ENCODE data around the gene DGKD. TPM values are rescaled to one million over a fixed set of nuclear protein-coding genes. Genes with fewer than 3 reads are reported as not detected.

DGKD gene
- total RNA-seq, 1 donor from 2014 or later: 15.3 TPM

DNA sequence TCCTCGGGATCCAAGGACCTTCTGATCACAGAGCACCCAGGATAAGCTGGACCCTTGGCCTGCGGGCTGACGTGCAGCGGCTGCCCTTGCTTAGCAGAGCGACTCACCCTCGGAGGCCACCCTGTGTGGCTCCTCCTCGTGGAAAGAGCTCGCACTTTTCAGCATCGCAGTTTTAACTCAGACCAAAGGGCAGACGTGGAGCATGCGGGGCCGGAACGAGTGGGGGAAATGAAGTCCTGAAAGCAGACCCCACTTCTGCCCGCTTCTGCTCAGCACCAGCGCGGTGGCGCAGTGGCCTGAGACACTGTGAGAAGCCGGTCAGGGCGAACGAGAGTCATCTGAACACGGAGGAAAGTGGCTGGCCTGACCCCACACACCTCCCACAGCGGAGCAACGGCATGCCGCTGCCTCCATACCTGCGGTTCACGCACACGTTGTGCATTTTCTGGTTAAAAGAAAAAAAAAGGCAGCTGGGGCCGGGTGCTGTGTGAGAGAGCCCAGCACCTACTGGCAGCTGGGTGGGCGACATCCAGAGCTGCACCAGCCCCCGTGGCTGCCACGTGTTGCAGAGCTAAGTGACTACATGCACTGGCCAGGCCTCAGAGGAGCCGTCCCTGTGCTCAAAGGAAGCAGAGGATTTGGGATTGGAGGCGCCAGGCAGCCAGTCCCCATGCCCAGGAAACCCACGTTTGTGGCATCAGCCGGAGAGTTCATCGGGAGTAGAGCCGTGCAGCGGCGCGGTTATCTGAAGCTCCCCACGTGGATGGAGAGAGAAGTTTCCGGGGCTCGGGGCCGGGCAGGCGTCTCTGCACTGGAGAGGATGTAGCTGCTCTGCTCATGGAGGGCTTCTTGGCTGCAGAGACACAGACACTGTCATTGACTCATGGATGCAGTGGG is 122.6 kb downstream of the DGKD start:
- TF ChIP-seq, protein P1, sequence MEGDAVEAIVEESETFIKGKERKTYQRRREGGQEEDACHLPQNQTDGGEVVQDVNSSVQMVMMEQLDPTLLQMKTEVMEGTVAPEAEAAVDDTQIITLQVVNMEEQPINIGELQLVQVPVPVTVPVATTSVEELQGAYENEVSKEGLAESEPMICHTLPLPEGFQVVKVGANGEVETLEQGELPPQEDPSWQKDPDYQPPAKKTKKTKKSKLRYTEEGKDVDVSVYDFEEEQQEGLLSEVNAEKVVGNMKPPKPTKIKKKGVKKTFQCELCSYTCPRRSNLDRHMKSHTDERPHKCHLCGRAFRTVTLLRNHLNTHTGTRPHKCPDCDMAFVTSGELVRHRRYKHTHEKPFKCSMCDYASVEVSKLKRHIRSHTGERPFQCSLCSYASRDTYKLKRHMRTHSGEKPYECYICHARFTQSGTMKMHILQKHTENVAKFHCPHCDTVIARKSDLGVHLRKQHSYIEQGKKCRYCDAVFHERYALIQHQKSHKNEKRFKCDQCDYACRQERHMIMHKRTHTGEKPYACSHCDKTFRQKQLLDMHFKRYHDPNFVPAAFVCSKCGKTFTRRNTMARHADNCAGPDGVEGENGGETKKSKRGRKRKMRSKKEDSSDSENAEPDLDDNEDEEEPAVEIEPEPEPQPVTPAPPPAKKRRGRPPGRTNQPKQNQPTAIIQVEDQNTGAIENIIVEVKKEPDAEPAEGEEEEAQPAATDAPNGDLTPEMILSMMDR (IDR thresholded peaks at IDR 0.05; ENCODE audit: unreplicated experiment): no peak
- no peaks in the 10 kb centered on the region for H3K27me3 Mint-ChIP-seq (ENCODE audit: unreplicated experiment)
- no peaks in the 10 kb centered on the region for H3K4me1 Mint-ChIP-seq (ENCODE audit: unreplicated experiment)
- H3K9me3 Mint-ChIP-seq (ENCODE audit: unreplicated experiment): no peaks in the 10 kb centered on the region
- peaks cover 15% of the 10 kb centered on the region for H3K36me3 Mint-ChIP-seq (ENCODE audit: low read depth, unreplicated experiment)
- no peak overlapping the region for H3K4me3 Mint-ChIP-seq (ENCODE audit: unreplicated experiment)
- no peak for DNase-seq (ENCODE audit: low spot score)
- H3K27ac Mint-ChIP-seq (ENCODE audit: unreplicated experiment): no peak overlapping the region

DNA sequence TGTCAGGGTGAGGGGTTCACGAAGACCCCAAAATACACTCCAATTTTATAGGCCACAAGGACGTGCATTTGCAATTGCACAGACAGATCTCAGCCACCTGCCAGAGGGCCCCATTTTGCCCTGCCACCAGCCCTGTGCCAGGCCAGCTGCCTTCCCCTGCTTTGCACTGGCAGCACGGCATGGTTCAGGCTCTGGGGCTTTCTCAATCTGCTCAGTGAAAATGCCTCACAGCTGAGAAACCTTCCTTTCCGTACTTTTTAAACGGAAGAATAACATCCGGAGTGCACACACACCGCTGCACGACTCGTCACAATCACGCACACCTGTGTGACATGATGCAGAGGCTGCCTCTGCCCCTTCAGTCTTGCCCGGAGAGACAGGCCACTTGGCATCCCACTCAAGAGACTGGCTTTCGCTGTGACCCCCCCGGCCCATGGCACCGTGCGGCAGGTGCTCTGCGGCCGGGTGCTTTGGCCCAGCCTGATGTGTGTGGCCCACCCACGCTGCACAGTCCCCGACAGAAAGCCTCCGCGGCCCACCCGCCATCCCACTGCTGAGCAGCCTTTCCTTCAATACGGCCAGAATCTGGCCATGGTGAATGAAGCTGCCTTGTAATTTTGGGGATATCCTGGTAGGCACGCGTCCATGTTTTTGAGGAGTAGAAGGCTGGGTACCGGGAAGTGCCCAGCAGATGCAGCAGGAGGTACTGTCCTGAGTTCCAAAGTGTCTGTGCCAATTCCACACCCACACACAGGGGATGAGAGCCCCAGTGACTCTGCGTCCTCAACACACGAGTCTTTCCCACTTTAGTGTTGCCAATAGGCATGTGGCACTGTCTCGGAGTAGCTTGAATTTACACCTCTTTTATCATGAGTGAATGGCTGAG is 123.5 kb downstream of the DGKD start:
- no peaks in the 10 kb centered on the region for H3K4me1 Mint-ChIP-seq (ENCODE audit: unreplicated experiment)
- no peaks in the 10 kb centered on the region for H3K9me3 Mint-ChIP-seq (ENCODE audit: unreplicated experiment)
- no peak overlapping the region for H3K4me3 Mint-ChIP-seq (ENCODE audit: unreplicated experiment)
- TF ChIP-seq, protein P1 (IDR thresholded peaks at IDR 0.05; ENCODE audit: unreplicated experiment): no peak
- no peak overlapping the region for H3K27ac Mint-ChIP-seq (ENCODE audit: unreplicated experiment)
- peaks cover under 1% of the 10 kb centered on the region for H3K27me3 Mint-ChIP-seq (ENCODE audit: unreplicated experiment)
- no peak for DNase-seq (ENCODE audit: low spot score)
- peaks cover 15% of the 10 kb centered on the region for H3K36me3 Mint-ChIP-seq (ENCODE audit: low read depth, unreplicated experiment)

DNA sequence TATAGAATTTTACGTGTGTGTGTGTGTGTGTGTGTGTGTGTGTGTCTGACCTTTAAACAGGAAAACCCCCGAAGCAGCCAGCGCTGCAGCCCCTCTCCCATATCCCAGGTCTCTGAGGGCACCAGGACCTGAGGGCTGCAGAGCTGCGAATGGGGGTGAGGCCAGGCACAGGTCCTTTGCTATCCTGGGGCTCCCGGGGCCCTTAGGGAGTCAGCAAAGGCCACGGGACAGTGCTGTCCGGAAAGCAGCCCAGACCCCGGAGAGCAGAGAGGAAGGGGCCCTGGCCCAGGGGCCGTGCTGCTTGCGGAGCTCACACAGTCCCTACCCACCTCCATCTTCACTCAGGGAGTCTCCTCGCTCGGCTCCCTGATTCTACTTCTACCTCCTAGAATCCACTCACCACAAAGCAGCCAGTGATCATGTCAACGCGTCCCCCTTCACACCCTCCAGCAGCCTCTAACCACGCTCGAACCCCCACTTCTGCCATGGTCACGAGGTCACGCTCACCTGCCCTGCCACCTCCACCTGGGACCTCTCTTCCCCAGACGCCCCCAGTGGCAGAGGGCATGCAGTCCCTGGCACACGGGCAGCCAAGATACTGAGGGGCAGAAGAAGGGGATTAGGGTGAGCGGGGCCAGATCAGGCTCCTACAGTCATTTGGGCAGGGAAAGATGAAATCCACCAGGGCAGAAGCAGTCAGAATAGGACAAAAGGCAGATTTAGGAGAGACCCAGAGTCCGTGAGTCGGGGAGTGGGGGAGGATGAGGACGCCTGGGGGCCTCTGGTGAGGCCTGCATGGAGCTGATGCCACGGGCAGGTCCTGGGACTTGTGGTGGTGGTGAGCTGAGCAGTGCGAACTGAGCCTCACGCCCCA is 125.6 kb downstream of the DGKD start:
- Mint-ChIP-seq H3K27me3 (ENCODE audit: unreplicated experiment) (peaks cover 2% of the 10 kb centered on the region), H3K4me3 (ENCODE audit: unreplicated experiment) (no peak overlapping the region), H3K9me3 (ENCODE audit: unreplicated experiment) (no peaks in the 10 kb centered on the region), H3K27ac (ENCODE audit: unreplicated experiment) (no peak overlapping the region), H3K36me3 (ENCODE audit: low read depth, unreplicated experiment) (peaks cover 33% of the 10 kb centered on the region), H3K4me1 (ENCODE audit: unreplicated experiment) (no peaks in the 10 kb centered on the region)
- TF ChIP-seq, protein P1 (IDR thresholded peaks at IDR 0.05; ENCODE audit: unreplicated experiment): no peak
- DNase-seq (ENCODE audit: low spot score): no peak

DNA sequence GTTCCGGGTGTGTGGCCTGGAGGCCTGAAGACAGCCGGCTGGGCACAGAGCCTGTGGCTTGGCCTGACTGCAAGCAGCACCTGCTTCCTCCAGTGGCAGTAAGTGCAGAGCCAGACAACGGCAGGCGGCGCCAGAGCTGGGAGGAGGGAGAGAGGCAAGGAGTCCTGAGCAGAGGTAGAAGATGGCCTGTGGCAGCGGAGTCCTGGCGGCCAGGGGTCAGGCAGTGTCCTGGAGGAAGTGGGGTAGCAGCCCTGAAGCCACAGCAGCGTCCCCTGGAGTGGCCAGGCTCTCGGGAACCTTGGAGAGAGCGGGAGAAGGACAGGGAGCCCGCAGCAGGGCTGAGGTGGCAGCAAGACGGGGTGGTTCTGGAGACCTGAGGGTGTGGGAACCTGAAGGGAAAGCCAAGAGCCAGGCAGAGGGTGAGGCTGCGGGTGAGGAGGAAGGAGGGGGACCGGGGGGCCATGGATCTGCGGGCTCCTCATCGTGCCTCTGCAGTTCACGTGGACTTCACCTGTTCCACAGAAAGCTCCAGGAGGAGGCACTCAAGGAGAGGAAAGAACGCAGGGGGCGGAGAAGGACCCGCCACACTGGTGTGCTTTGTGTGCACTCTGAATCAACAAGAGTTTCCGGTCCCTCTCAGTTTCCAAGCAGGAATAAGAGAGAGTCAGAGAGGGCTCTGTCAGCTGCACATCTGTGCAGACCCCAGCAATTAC is 126.4 kb downstream of the DGKD start:
- Mint-ChIP-seq H3K4me1 (ENCODE audit: unreplicated experiment) (no peaks in the 10 kb centered on the region), H3K27ac (ENCODE audit: unreplicated experiment) (no peak overlapping the region), H3K36me3 (ENCODE audit: low read depth, unreplicated experiment) (peaks cover 41% of the 10 kb centered on the region), H3K9me3 (ENCODE audit: unreplicated experiment) (no peaks in the 10 kb centered on the region), H3K27me3 (ENCODE audit: unreplicated experiment) (peaks cover 2% of the 10 kb centered on the region), H3K4me3 (ENCODE audit: unreplicated experiment) (no peak overlapping the region)
- no peak for DNase-seq (ENCODE audit: low spot score)
- TF ChIP-seq, protein P1 (IDR thresholded peaks at IDR 0.05; ENCODE audit: unreplicated experiment): no peak
